Mesenchymal stem cell (in vitro differentiated cells and primary cell): ENCODE data around the gene DYNC1I2.

ENCODE experiments used
- DNase-seq: peaks from one replicate; pipeline ENCODE4 v3.0.0-alpha.2; 2013
- H2AFZ ChIP-seq: one replicate; pipeline ENCODE4 v1.6.1; 2013; ENCODE audit warnings: low read depth, mild to moderate bottlenecking, control low read depth, inconsistent platforms, low read length, moderate library complexity
- H2AK5ac ChIP-seq: 2 replicates; pipeline ENCODE4 v1.6.1; 2013; ENCODE audit warnings: low read length, moderate library complexity, mild to moderate bottlenecking, inconsistent platforms; ENCODE audit not compliant: severe bottlenecking
- H2BK120ac ChIP-seq: one replicate; pipeline ENCODE4 v1.6.1; 2013; ENCODE audit warnings: low read depth, mild to moderate bottlenecking, inconsistent platforms, low read length, moderate library complexity
- H2BK12ac ChIP-seq, 2 experiments: one replicate each; pipeline ENCODE4 v1.6.1; 2013; ENCODE audit warnings: inconsistent platforms in 2 of 2, low read length in 2 of 2, mild to moderate bottlenecking in 2 of 2, moderate library complexity in 2 of 2, control low read depth in 1 of 2
- H2BK15ac ChIP-seq: one replicate; pipeline ENCODE4 v1.6.1; 2013; ENCODE audit warnings: mild to moderate bottlenecking, low read depth, inconsistent platforms; ENCODE audit not compliant: poor library complexity, severe bottlenecking
- H2BK5ac ChIP-seq: 2 replicates; pipeline ENCODE4 v1.6.1; 2013; ENCODE audit warnings: low read depth, mild to moderate bottlenecking, low read length, control low read depth, inconsistent platforms; ENCODE audit not compliant: poor library complexity, severe bottlenecking
- H3K14ac ChIP-seq, 2 experiments: one replicate each; pipeline ENCODE4 v1.6.1; 2013; ENCODE audit warnings: inconsistent platforms in 2 of 2, low read length in 2 of 2, control low read depth in 1 of 2, mild to moderate bottlenecking in 1 of 2, moderate library complexity in 1 of 2
- H3K18ac ChIP-seq, 2 experiments: one replicate each; pipeline ENCODE4 v1.6.1; 2013; ENCODE audit warnings: inconsistent platforms in 2 of 2, low read length in 2 of 2, control low read depth in 1 of 2, low read depth in 1 of 2, mild to moderate bottlenecking in 1 of 2
- H3K23ac ChIP-seq, 2 experiments: one replicate each; pipeline ENCODE4 v1.6.1; 2013; ENCODE audit warnings: inconsistent platforms in 2 of 2, low read length in 2 of 2, mild to moderate bottlenecking in 2 of 2, moderate library complexity in 2 of 2, control low read depth in 1 of 2
- H3K27ac ChIP-seq: 2 replicates; pipeline ENCODE4 v1.5.1; 2013; ENCODE audit warnings: mild to moderate bottlenecking, moderate library complexity, low read length, control low read depth, inconsistent platforms; ENCODE audit not compliant: poor library complexity, severe bottlenecking
- H3K27me3 ChIP-seq, 2 experiments: 2 replicates each; pipeline versions ENCODE4 v1.6.1 to v1.7.0; 2013; ENCODE audit warnings: low read length in 2 of 2, mild to moderate bottlenecking in 2 of 2, moderate library complexity in 2 of 2, control low read depth in 1 of 2, inconsistent platforms in 1 of 2; ENCODE audit not compliant: control insufficient read depth in 1 of 2, insufficient read depth in 1 of 2
- H3K36me3 ChIP-seq, 2 experiments: 2 replicates each; pipeline versions ENCODE4 v1.6.1 to v1.7.0; 2013; ENCODE audit warnings: low read length in 2 of 2, control low read depth in 1 of 2, inconsistent platforms in 1 of 2, low read depth in 1 of 2, mild to moderate bottlenecking in 1 of 2; ENCODE audit not compliant: insufficient read depth in 2 of 2, control insufficient read depth in 1 of 2
- H3K4ac ChIP-seq, 2 experiments: one replicate each; pipeline ENCODE4 v1.6.1; 2013; ENCODE audit warnings: inconsistent platforms in 2 of 2, low read length in 2 of 2, mild to moderate bottlenecking in 2 of 2, moderate library complexity in 2 of 2, control low read depth in 1 of 2, low read depth in 1 of 2
- H3K4me1 ChIP-seq: 2 replicates; pipeline ENCODE4 v1.6.1; 2013; ENCODE audit warnings: low read depth, low read length, control low read depth; ENCODE audit not compliant: control insufficient read depth, insufficient read depth
- H3K4me2 ChIP-seq: 2 replicates; pipeline ENCODE4 v1.6.1; 2013; ENCODE audit warnings: low read length, mild to moderate bottlenecking, inconsistent platforms; ENCODE audit not compliant: poor library complexity, severe bottlenecking
- H3K4me3 ChIP-seq, 2 experiments: 2 replicates each; pipeline versions ENCODE4 v1.5.1 to v1.7.0; 2013; ENCODE audit warnings: low read length in 2 of 2, mild to moderate bottlenecking in 2 of 2, control low read depth in 1 of 2, low read depth in 1 of 2; ENCODE audit not compliant: insufficient read depth in 1 of 2
- H3K79me1 ChIP-seq: replicated peaks from 2 replicates; pipeline ENCODE4 v1.6.1; 2013; ENCODE audit warnings: mild to moderate bottlenecking, control low read depth, low read length, inconsistent platforms; ENCODE audit not compliant: poor library complexity, severe bottlenecking
- H3K9ac ChIP-seq: 2 replicates; pipeline ENCODE4 v1.7.0; 2013; ENCODE audit warnings: mild to moderate bottlenecking, low read length, moderate library complexity
- H3K9me3 ChIP-seq: 2 replicates; pipeline ENCODE4 v1.7.0; 2013; ENCODE audit warnings: mild to moderate bottlenecking, low read length; ENCODE audit not compliant: control insufficient read depth
- H4K8ac ChIP-seq: one replicate; pipeline ENCODE4 v1.6.1; 2013; ENCODE audit warnings: inconsistent platforms, mild to moderate bottlenecking, low read length, moderate library complexity
- H4K91ac ChIP-seq: one replicate; pipeline ENCODE4 v1.6.1; 2013; ENCODE audit warnings: mild to moderate bottlenecking, low read length, inconsistent platforms
- WGBS: methylation state at CpG from one replicate; pipeline ENCODE4 v1.1.7; 2013; ENCODE audit warnings: mixed read lengths; 5-methylcytosine and 5-hydroxymethylcytosine counted together

The DYNC1I2 gene

DNA sequence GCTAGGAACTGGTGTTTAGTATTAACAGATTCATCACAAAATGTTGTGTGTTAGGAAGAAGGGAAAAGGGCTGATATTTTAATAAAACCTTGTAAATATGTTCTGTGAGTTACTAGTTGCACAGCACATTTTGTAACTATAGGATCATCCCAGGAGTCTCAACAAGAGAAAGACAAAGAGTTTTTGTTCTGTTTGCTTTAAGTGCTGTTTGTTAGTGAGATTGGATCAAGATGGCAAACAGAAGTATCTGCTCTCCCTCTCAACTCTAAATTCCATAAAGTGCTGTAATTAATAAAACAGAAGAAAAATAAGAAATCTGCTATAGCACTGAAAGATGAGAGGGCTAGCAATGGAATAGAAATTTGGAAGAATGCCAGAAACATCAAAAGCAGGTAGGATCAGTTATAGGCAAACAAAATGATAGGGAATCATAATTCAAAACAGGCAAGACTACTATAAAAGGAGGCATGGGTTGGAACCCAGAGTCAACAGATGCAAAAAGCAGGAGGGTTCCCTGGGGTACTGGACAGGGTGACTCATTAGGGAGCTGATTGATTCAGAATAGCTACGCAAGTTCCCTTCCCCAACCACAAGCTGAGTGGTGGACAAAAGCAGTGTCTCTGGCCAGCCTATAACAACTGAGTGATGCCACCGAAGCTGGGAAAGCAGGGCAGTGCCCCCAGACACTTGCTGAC is 75.8 kb downstream of the DYNC1I2 start:
- H2BK15ac ChIP-seq = no peak overlapping the region
- no peak overlapping the region for H3K4me3 ChIP-seq
- WGBS = 60% methylated on average over 2 of the region's 2 CpGs

GRCh38 chr2:171763602-171764001 is 76.3 kb downstream of the DYNC1I2 start:
- no peak overlapping the region for H2AFZ ChIP-seq
- H3K4me2 ChIP-seq = no peak overlapping the region
- no peak overlapping the region for H3K4ac ChIP-seq
- H2AK5ac ChIP-seq = no peak overlapping the region
- peak overlapping the region; percentile 30 for H3K27ac ChIP-seq
- no peaks in the 10 kb centered on the region for H3K27me3 ChIP-seq
- H4K8ac ChIP-seq = no peak overlapping the region
- H3K9ac ChIP-seq = no peak overlapping the region
- H4K91ac ChIP-seq = no peak overlapping the region
- WGBS = 32% methylated on average over 2 of the region's 3 CpGs
- H3K4me1 ChIP-seq = peaks cover 10% of the 10 kb centered on the region
- H2BK15ac ChIP-seq = no peak overlapping the region
- H3K4me3 ChIP-seq = no peak overlapping the region
- no peak overlapping the region for H3K18ac ChIP-seq
- H3K23ac ChIP-seq = no peak overlapping the region
- peak; percentile 33 for DNase-seq
- H2BK5ac ChIP-seq = no peak overlapping the region
- no peak overlapping the region for H2BK12ac ChIP-seq
- peaks cover 16 to 53% of the 10 kb centered on the region in 2 experiments for H3K36me3 ChIP-seq
- H2BK120ac ChIP-seq = no peak overlapping the region
- peaks cover 3% of the 10 kb centered on the region for H3K79me1 ChIP-seq
- H3K14ac ChIP-seq = no peak overlapping the region
- no peaks in the 10 kb centered on the region for H3K9me3 ChIP-seq

More for the DNA sequence above, 75.8 kb downstream of the DYNC1I2 start:
- no peak overlapping the region for H3K9ac ChIP-seq
- no peak overlapping the region for H2BK12ac ChIP-seq
- H2BK5ac ChIP-seq = no peak overlapping the region
- H4K8ac ChIP-seq = no peak overlapping the region
- peaks cover 10% of the 10 kb centered on the region for H3K4me1 ChIP-seq
- no peak overlapping the region for H3K4ac ChIP-seq
- peak overlapping the region; percentile 45 for H3K27ac ChIP-seq
- no peak overlapping the region for H3K14ac ChIP-seq
- H4K91ac ChIP-seq = no peak overlapping the region
- no peak overlapping the region for H3K18ac ChIP-seq
- peaks cover 3% of the 10 kb centered on the region for H3K79me1 ChIP-seq
- no peaks in the 10 kb centered on the region for H3K9me3 ChIP-seq
- H3K36me3 ChIP-seq = peaks cover 16 to 51% of the 10 kb centered on the region in 2 experiments
- no peak overlapping the region for H2BK120ac ChIP-seq
- H2AK5ac ChIP-seq = no peak overlapping the region
- H2AFZ ChIP-seq = no peak overlapping the region
- no peak overlapping the region for H3K4me2 ChIP-seq
- peak; percentile 69 for DNase-seq
- no peaks in the 10 kb centered on the region for H3K27me3 ChIP-seq
- no peak overlapping the region for H3K23ac ChIP-seq

DNA sequence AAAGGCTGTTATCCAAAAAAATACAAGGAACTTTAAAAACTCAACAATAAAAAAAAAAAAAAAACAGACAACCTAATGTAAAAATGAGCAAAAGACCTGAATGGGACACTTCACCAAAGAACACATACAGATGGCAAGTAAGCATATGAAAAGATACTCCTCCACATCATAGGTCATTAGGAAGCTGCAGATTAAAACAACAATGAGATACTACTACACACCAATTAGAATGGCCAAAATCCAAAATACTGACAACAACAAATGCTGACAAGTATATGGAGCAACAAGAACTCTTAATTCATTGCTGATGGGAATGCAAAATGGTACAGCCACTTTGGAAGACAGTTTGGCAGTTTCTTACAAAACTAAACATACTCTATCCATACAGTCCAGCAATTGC is 84.2 kb downstream of the DYNC1I2 start:
- no peak for DNase-seq
- Histone ChIP-seq H4K8ac (no peak overlapping the region), H3K4me2 (no peak overlapping the region)

DNA sequence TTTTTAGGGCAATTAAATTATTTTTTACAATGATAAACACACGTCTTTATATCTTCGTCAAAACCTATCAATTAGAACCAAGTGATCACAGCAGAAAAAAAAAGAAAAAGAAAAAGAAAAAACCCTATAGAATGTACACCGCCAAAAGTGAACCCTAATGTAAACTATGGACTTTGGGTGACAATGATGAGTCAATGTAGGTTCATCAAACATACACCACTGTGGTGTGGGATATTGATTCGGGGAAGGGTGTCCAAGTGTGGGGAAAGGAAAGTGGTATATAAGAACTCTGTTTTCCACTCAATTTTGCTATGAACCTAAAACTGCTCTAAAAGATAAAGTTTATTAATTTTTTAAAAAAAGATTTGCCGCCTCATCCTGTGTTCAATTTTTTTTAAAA is 85.1 kb downstream of the DYNC1I2 start:
- Histone ChIP-seq H2BK15ac (no peak overlapping the region), H3K27me3 (no peaks in the 10 kb centered on the region), H3K4me3 (no peak overlapping the region), H2BK5ac (no peak overlapping the region), H3K18ac (no peak overlapping the region), H4K91ac (no peak overlapping the region), H2AK5ac (no peak overlapping the region), H3K23ac (no peak overlapping the region), H3K4me2 (no peak overlapping the region), H3K79me1 (peaks cover 1% of the 10 kb centered on the region), H3K4ac (no peak overlapping the region), H3K4me1 (no peaks in the 10 kb centered on the region), H3K36me3 (peaks cover 3 to 8% of the 10 kb centered on the region in 2 experiments), H3K27ac (no peak overlapping the region), H2BK12ac (no peak overlapping the region), H2BK120ac (no peak overlapping the region), H3K9me3 (no peaks in the 10 kb centered on the region), H3K9ac (no peak overlapping the region), H2AFZ (no peak overlapping the region), H3K14ac (no peak overlapping the region), H4K8ac (no peak overlapping the region)
- 100% methylated on average over 2 of the region's 5 CpGs for WGBS
- no peak for DNase-seq

More for the DNA sequence above, 84.2 kb downstream of the DYNC1I2 start:
- Histone ChIP-seq H3K36me3 (peaks cover 3 to 13% of the 10 kb centered on the region in 2 experiments), H3K27ac (no peak overlapping the region), H3K18ac (no peak overlapping the region), H2BK5ac (no peak overlapping the region), H2AK5ac (no peak overlapping the region), H2BK15ac (no peak overlapping the region), H3K79me1 (peaks cover 1% of the 10 kb centered on the region), H3K9me3 (no peaks in the 10 kb centered on the region), H2AFZ (no peak overlapping the region), H3K4me3 (no peak overlapping the region), H3K9ac (no peak overlapping the region), H2BK120ac (no peak overlapping the region), H3K14ac (no peak overlapping the region), H2BK12ac (no peak overlapping the region), H3K4me1 (no peaks in the 10 kb centered on the region), H3K4ac (no peak overlapping the region), H3K27me3 (no peaks in the 10 kb centered on the region), H4K91ac (no peak overlapping the region), H3K23ac (no peak overlapping the region)
